ENCODE results near the gene C7orf57. TPM values are rescaled to one million over a fixed set of nuclear protein-coding genes. Genes with fewer than 3 reads are reported as not detected.

Gene C7orf57
- total and polyA plus RNA-seq, 8 donors, result 0.60 to 3.9 (median 2.5) TPM; not detected in 1

GRCh38 chr7:48046458-48046857, 11.1 kb downstream of the C7orf57 start:
- H3K4me3 ChIP-seq, result no peak overlapping the region
- H3K4me1 ChIP-seq, result no peaks in the 10 kb centered on the region
- ATAC-seq, result no peak
- no peak overlapping the region for H3K27ac ChIP-seq
- intact Hi-C loops (cut with DNase I), result no loop called here
- TF ChIP-seq CTCF (IDR thresholded peaks at IDR 0.05), result no peak
- no peaks in the 10 kb centered on the region for H3K27me3 ChIP-seq
- no peak for DNase-seq
- H3K9me3 ChIP-seq, result no peaks in the 10 kb centered on the region
- no peaks in the 10 kb centered on the region for H3K36me3 ChIP-seq

- no peak for TF ChIP-seq CTCF (IDR thresholded peaks at IDR 0.05)
- H3K27ac ChIP-seq, result no peak overlapping the region
- no peaks in the 10 kb centered on the region for H3K36me3 ChIP-seq
- DNase-seq (no peak), ATAC-seq (no peak)
- no peak overlapping the region for H3K4me3 ChIP-seq
- intact Hi-C loops (cut with DNase I), result no loop called here
- no peaks in the 10 kb centered on the region for H3K27me3 ChIP-seq
- no peaks in the 10 kb centered on the region for H3K9me3 ChIP-seq
- H3K4me1 ChIP-seq, result no peaks in the 10 kb centered on the region
These were observed 12.8 kb downstream of the C7orf57 start for GRCh38 chr7:48048113-48048512.

GRCh38 chr7:48049850-48050249, 14.5 kb downstream of the C7orf57 start:
- intact Hi-C loops (cut with DNase I), result no loop called here
- Histone ChIP-seq H3K27ac (no peak overlapping the region), H3K9me3 (no peaks in the 10 kb centered on the region), H3K4me3 (no peak overlapping the region), H3K27me3 (no peaks in the 10 kb centered on the region), H3K4me1 (no peaks in the 10 kb centered on the region), H3K36me3 (no peaks in the 10 kb centered on the region)
- no peak for ATAC-seq
- no peak for TF ChIP-seq CTCF (IDR thresholded peaks at IDR 0.05)
- DNase-seq, result no peak

- no peak for TF ChIP-seq CTCF (IDR thresholded peaks at IDR 0.05)
- H3K27ac ChIP-seq, result no peak overlapping the region
- no peaks in the 10 kb centered on the region for H3K36me3 ChIP-seq
- H3K4me3 ChIP-seq, result no peak overlapping the region
- no peaks in the 10 kb centered on the region for H3K4me1 ChIP-seq
- H3K9me3 ChIP-seq, result no peaks in the 10 kb centered on the region
- H3K27me3 ChIP-seq, result no peaks in the 10 kb centered on the region
- ATAC-seq, result no peak
- DNase-seq, result no peak
- intact Hi-C loops (cut with DNase I), result no loop called here
These were observed 17.4 kb downstream of the C7orf57 start for GRCh38 chr7:48052748-48053147.

- Histone ChIP-seq H3K9me3 (peaks cover 0 to 3% of the 10 kb centered on the region in 2 donors), H3K27ac (no peak overlapping the region), H3K36me3 (no peaks in the 10 kb centered on the region), H3K27me3 (no peaks in the 10 kb centered on the region), H3K4me1 (no peaks in the 10 kb centered on the region), H3K4me3 (no peak overlapping the region)
- intact Hi-C loops (cut with DNase I), result no loop called here
- ATAC-seq (peak; percentile 95), DNase-seq (peak in 2 of 4 donors; percentile 24 to 72)
- no peak for TF ChIP-seq CTCF (IDR thresholded peaks at IDR 0.05)
These were observed 18.4 kb downstream of the C7orf57 start for GRCh38 chr7:48053736-48054135.

Data from left lung (tissue), 10 donors.